Cardiac muscle cell (in vitro differentiated cells and primary cell): Measurements from ENCODE around the gene ALDH16A1. TPM values are rescaled to one million over a fixed set of nuclear protein-coding genes. Genes with fewer than 3 reads are reported as not detected.
"Not testable (repeated sequence)": the region's sequence is repeated elsewhere in the genome, so short reads cannot be mapped to it uniquely, and the experiment has no call there.

Experiments used
- DNase-seq, 2 donors: peaks; one replicate each; pipeline versions ENCODE4 v3.0.0 to v3.0.0-alpha.2; 2010 to 2017; ENCODE audit warnings: low read depth in 1 of 2, low spot score in 1 of 2
- H3K27ac ChIP-seq: fragments of 200-600 bp; sonication (generic); 2 replicates; pipeline ENCODE4 v1.5.1; 2016
- H3K27me3 ChIP-seq: fragments of 200-600 bp; sonication (generic); 2 replicates; pipeline ENCODE4 v1.6.0; 2016; ENCODE audit warnings: control low read depth
- H3K36me3 ChIP-seq: fragments of 200-600 bp; sonication (generic); 2 replicates; pipeline ENCODE4 v1.5.1; 2016; ENCODE audit warnings: control low read depth
- H3K4me1 ChIP-seq: fragments of 200-600 bp; sonication (generic); 2 replicates; pipeline ENCODE4 v1.8.1; 2017; ENCODE audit warnings: low read depth, mild to moderate bottlenecking, mixed run types
- H3K4me3 ChIP-seq: fragments of 200-600 bp; sonication (generic); 2 replicates; pipeline ENCODE4 v1.5.1; 2016; ENCODE audit warnings: mild to moderate bottlenecking
- H3K9me3 ChIP-seq: fragments of 200-600 bp; sonication (generic); 2 replicates; pipeline ENCODE4 v1.5.1; 2017; ENCODE audit warnings: low read depth, mild to moderate bottlenecking, control low read depth
- CTCF ChIP-seq: IDR thresholded peaks from 2 replicates; pipeline ENCODE4 v1.5.1; 2012; ENCODE audit warnings: low read depth, mild to moderate bottlenecking, low read length
- polyA plus RNA-seq: library from polyadenylated mRNA; unstranded; fragments of >200 nt; fragmentation: Nextera tagmentation; extraction: Ambion mirVana; gene quantifications from 2 replicates; pipeline ENCODE4 v1.2.1, GENCODE V29; 2016
- total RNA-seq: library from RNA; depleted of rRNA; stranded (reverse); fragments of >200 nt; gene quantifications from 2 replicates; pipeline ENCODE4 v1.2.3, GENCODE V29; 2016

Gene ALDH16A1
- total and polyA plus RNA-seq, 2 experiments from 2014 or later = 37.3 to 46.4 TPM

DNA sequence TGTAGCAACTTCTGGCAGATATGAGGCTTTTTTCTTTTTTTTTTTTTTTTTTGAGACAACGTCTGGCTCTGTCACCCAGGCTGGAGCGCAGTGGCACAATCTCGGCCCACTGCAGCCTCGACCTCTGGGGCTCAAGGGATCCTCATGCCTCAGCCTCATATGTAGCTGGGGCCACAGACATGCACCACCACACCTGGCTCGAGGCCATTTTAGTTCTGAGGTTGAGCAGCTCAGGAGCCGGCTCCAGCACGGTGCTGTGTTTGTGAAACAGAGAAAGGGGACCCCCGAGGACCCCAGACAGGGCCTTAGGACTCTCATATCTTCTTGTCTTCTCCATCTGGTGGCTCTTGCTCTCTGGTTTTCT lies 17.6 kb downstream of the ALDH16A1 start:
- Histone ChIP-seq H3K4me1 (no peaks in the 10 kb centered on the region), H3K9me3 (no peaks in the 10 kb centered on the region), H3K27ac (no peak overlapping the region), H3K36me3 (no peaks in the 10 kb centered on the region), H3K27me3 (no peaks in the 10 kb centered on the region), H3K4me3 (no peak overlapping the region)
- TF ChIP-seq CTCF = no peak
- no peak for DNase-seq

DNA sequence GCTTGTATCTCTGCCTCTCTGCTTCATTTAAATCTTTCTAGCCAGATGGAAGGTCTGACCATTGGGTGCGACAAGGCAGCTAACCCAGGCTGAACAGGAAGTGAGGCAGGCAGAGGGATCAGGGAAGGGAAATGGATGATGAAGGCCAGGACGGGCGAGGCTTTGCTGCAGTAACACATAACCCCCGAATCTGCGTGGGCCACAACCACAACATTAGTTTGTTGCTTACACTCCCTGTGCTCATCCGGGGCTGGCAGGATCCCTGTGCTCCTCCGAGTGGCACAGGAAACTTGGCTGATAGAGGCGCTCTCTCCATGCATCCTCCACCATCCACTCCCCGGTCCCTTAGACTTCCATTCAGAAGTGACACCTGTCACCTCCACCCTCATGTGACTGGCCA lies 19.9 kb downstream of the ALDH16A1 start:
- H3K27me3 ChIP-seq = no peaks in the 10 kb centered on the region
- H3K4me1 ChIP-seq = no peaks in the 10 kb centered on the region
- no peak overlapping the region for H3K4me3 ChIP-seq
- H3K27ac ChIP-seq = no peak overlapping the region
- H3K36me3 ChIP-seq = no peaks in the 10 kb centered on the region
- H3K9me3 ChIP-seq = no peaks in the 10 kb centered on the region
- DNase-seq = no peak
- no peak for TF ChIP-seq CTCF

- H3K27me3 ChIP-seq, H3K36me3 ChIP-seq, H3K9me3 ChIP-seq, DNase-seq, H3K4me1 ChIP-seq, H3K4me3 ChIP-seq, H3K27ac ChIP-seq: not testable (repeated sequence)
Observed at GRCh38 chr19:49473501-49473867, 20.5 kb downstream of the ALDH16A1 start.

GRCh38 chr19:49473868-49474541 lies 21.0 kb downstream of the ALDH16A1 start, which contains the start of gene FLT3LG:
Gene FLT3LG (plus strand): TSS chr19:49474215. CDS start chr19:49474640, 425 bp downstream.
- no peaks in the 10 kb centered on the region for H3K27me3 ChIP-seq
- H3K4me3 ChIP-seq = peak within 1 kb of the TSS; percentile 21
- H3K36me3 ChIP-seq = no peaks in the 10 kb centered on the region
- peak; percentile 60 to 78 for DNase-seq
- TF ChIP-seq CTCF = peak; percentile 98
- no peaks in the 10 kb centered on the region for H3K9me3 ChIP-seq
- no peak within 1 kb of the TSS for H3K27ac ChIP-seq
- H3K4me1 ChIP-seq = no peaks in the 10 kb centered on the region

- no peak overlapping the region for H3K4me3 ChIP-seq
- H3K4me1 ChIP-seq = no peaks in the 10 kb centered on the region
- no peak for DNase-seq
- no peaks in the 10 kb centered on the region for H3K36me3 ChIP-seq
- TF ChIP-seq CTCF = no peak
- H3K27me3 ChIP-seq = no peaks in the 10 kb centered on the region
- no peaks in the 10 kb centered on the region for H3K9me3 ChIP-seq
- H3K27ac ChIP-seq = no peak overlapping the region
Observed at GRCh38 chr19:49474542-49474924, 21.5 kb downstream of the ALDH16A1 start.

- no peaks in the 10 kb centered on the region for H3K4me1 ChIP-seq
- no peak overlapping the region for H3K27ac ChIP-seq
- no peak for DNase-seq
- H3K27me3 ChIP-seq = no peaks in the 10 kb centered on the region
- no peaks in the 10 kb centered on the region for H3K9me3 ChIP-seq
- no peaks in the 10 kb centered on the region for H3K36me3 ChIP-seq
- TF ChIP-seq CTCF = no peak
- H3K4me3 ChIP-seq = no peak overlapping the region
Observed at GRCh38 chr19:49475191-49475917, 22.3 kb downstream of the ALDH16A1 start.
